Measurements from ENCODE around the gene REM1.
"Not testable (repeated sequence)": the region's sequence is repeated elsewhere in the genome, so short reads cannot be mapped to it uniquely, and the experiment has no call there.

REM1 gene

DNA sequence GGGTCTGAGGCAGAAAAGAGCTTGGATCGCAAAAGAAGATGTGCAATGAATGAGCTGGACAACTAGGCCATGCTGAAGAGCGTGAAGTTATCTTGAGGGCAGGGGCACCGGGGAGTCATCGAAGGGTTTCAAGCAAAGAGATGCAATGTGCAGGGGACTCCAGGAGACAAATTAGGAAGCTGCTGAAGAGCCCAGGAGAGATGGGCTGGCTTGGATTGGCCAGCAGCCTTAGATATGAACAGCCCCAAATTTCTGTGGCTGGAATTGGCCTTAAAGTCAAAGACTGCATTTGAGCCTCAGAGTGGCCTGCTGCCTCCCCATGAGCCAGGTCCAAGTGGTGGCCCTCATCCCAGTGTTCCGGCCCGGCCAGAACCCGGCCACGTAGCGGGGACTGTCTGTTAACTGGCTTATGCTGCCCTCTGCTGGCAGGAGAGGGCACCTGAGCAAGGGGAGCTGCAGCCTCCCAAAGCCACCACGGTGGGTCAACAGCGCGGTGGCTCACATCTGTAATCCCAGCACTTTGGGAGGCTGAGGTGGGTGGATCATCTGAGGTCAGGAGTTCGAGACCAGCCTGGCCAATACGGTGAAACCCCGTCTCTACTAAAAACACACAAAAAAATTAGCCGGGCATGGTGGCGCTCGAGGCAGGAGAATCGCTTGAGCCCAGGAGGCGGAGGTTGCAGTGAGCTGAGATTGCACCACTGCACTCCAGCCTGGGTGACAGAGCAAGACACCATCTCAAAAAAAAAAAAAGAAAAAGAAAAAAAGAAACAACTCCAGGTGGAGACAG is 28.0 kb downstream of the REM1 start:
- H3K27ac ChIP-seq (ENCODE audit: low read length); H3K79me2 ChIP-seq (ENCODE audit: low read length); H3K9me2 ChIP-seq (replicated peaks; ENCODE audit: insufficient read depth, low read length); H4K20me1 ChIP-seq (ENCODE audit: insufficient read depth, low read length); H3K27me3 ChIP-seq (replicated peaks; ENCODE audit: insufficient read depth, low read length); H3K9me3 ChIP-seq (replicated peaks; ENCODE audit: insufficient read depth, low read length); H3K4me1 ChIP-seq (ENCODE audit: low read length); H3K36me3 ChIP-seq (replicated peaks; ENCODE audit: insufficient read depth, low read length); H3K9ac ChIP-seq (ENCODE audit: low read length); H3K4me3 ChIP-seq (ENCODE audit: low read length); H3F3A ChIP-seq (ENCODE audit: insufficient read depth, low read length): not testable (repeated sequence)
- Histone ChIP-seq H3K4me2 (ENCODE audit: low read depth, low read length) (peak overlapping the region; percentile 57; the same call in 1 of the 2 replicates), H2AFZ (ENCODE audit: low read length) (peak overlapping the region; percentile 80; the same call in 1 of the 2 replicates)
- DNase-seq: peak; percentile 81
- TF ChIP-seq, protein P1, sequence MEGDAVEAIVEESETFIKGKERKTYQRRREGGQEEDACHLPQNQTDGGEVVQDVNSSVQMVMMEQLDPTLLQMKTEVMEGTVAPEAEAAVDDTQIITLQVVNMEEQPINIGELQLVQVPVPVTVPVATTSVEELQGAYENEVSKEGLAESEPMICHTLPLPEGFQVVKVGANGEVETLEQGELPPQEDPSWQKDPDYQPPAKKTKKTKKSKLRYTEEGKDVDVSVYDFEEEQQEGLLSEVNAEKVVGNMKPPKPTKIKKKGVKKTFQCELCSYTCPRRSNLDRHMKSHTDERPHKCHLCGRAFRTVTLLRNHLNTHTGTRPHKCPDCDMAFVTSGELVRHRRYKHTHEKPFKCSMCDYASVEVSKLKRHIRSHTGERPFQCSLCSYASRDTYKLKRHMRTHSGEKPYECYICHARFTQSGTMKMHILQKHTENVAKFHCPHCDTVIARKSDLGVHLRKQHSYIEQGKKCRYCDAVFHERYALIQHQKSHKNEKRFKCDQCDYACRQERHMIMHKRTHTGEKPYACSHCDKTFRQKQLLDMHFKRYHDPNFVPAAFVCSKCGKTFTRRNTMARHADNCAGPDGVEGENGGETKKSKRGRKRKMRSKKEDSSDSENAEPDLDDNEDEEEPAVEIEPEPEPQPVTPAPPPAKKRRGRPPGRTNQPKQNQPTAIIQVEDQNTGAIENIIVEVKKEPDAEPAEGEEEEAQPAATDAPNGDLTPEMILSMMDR (IDR thresholded peaks at IDR 0.05; ENCODE audit: low read length): peak; percentile 84

DNA sequence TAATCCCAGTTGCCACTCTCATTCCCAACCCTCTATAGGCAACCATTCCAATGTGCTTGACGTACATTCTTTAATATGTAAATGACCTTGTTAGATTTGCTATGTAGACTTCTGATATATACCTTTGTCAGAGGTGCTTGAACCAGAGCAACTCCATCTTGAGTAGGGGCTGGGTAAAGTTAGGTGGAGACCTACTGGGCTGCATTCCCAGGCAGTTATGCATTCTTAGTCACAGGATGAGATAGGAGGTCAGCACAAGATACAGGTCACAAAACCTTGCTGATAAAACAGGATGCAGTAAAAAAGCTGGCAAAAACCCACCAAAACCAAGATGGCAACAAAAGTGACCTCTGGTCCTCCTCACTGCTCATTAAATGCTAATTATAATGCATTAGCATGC is 30.8 kb downstream of the REM1 start:
- Histone ChIP-seq H3K4me2 (ENCODE audit: low read depth, low read length) (no peak overlapping the region), H3K27ac (ENCODE audit: low read length) (no peak overlapping the region), H3K4me3 (ENCODE audit: low read length) (no peak overlapping the region), H3K79me2 (ENCODE audit: low read length) (no peaks in the 10 kb centered on the region), H3K4me1 (ENCODE audit: low read length) (no peaks in the 10 kb centered on the region), H3K9me3 (replicated peaks; ENCODE audit: insufficient read depth, low read length) (no peaks in the 10 kb centered on the region), H3K9me2 (replicated peaks; ENCODE audit: insufficient read depth, low read length) (no peaks in the 10 kb centered on the region), H3K9ac (ENCODE audit: low read length) (no peak overlapping the region), H3K27me3 (replicated peaks; ENCODE audit: insufficient read depth, low read length) (no peaks in the 10 kb centered on the region), H3K36me3 (replicated peaks; ENCODE audit: insufficient read depth, low read length) (no peaks in the 10 kb centered on the region), H3F3A (ENCODE audit: insufficient read depth, low read length) (no peaks in the 10 kb centered on the region), H4K20me1 (ENCODE audit: insufficient read depth, low read length) (no peaks in the 10 kb centered on the region), H2AFZ (ENCODE audit: low read length) (no peak overlapping the region)
- TF ChIP-seq EZH2 (optimal IDR thresholded peaks at IDR 0.05; ENCODE audit: low read depth, low read length) (no peak), EZH2phosphoT487 (IDR thresholded peaks at IDR 0.05; ENCODE audit: low read length) (no peak)
- TF ChIP-seq, protein P1 (IDR thresholded peaks at IDR 0.05; ENCODE audit: low read length): no peak
- no peak for DNase-seq

DNA sequence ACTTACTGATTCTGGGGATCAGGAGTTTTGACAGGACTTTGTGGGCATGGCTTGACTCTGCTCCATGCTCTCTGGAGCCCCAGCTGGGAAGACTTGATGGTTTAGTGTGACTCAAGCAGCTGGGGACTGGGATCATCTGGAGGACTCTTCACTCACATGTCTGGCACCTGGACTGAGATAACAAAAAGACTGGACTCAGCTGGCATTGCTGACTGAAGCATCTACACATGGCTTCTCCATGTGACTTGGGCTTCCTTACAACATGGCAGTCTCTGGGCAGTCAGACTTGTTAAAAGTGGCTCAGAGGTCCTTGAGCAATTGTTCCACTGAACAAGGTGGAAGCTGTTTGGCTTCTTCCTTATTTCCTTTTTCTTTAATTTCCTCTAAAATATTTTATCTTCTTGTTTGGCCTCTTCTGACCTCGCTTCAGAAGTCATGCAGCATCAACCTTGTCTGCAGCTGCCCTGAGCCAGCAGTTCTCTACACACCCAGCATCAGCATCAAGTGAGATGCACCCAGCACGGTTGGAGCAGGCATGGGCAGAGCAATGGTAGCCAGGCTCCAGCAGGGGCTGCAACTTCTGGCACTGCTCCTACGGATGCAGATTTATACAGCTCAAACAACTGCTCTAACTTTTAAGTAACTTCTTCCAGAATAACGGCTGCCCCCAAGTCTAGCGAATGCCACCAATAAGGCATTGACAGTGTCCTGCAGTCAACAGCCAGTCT is 33.6 kb downstream of the REM1 start:
- DNase-seq: no peak
- Histone ChIP-seq H3K9me3 (replicated peaks; ENCODE audit: insufficient read depth, low read length) (no peaks in the 10 kb centered on the region), H3K27me3 (replicated peaks; ENCODE audit: insufficient read depth, low read length) (no peaks in the 10 kb centered on the region), H3K79me2 (ENCODE audit: low read length) (no peaks in the 10 kb centered on the region), H3F3A (ENCODE audit: insufficient read depth, low read length) (no peaks in the 10 kb centered on the region), H3K9ac (ENCODE audit: low read length) (no peak overlapping the region), H3K27ac (ENCODE audit: low read length) (no peak overlapping the region), H3K36me3 (replicated peaks; ENCODE audit: insufficient read depth, low read length) (no peaks in the 10 kb centered on the region), H2AFZ (ENCODE audit: low read length) (no peak overlapping the region), H4K20me1 (ENCODE audit: insufficient read depth, low read length) (no peaks in the 10 kb centered on the region), H3K4me3 (ENCODE audit: low read length) (no peak overlapping the region), H3K9me2 (replicated peaks; ENCODE audit: insufficient read depth, low read length) (no peaks in the 10 kb centered on the region), H3K4me1 (ENCODE audit: low read length) (no peaks in the 10 kb centered on the region), H3K4me2 (ENCODE audit: low read depth, low read length) (no peak overlapping the region)
- TF ChIP-seq EZH2phosphoT487 (IDR thresholded peaks at IDR 0.05; ENCODE audit: low read length): no peak
- TF ChIP-seq, protein P1 (IDR thresholded peaks at IDR 0.05; ENCODE audit: low read length): no peak
- TF ChIP-seq EZH2 (optimal IDR thresholded peaks at IDR 0.05; ENCODE audit: low read depth, low read length): no peak

All from MM.1S (cell line).